HG03439 (cell line): Measurements from ENCODE around the gene PTPN13.

Experiments used
- ATAC-seq: cut with Tn5 transposase; IDR thresholded peaks from one replicate; pipeline ENCODE4 v1.9.1; 2021; ENCODE audit warnings: mild to moderate bottlenecking, moderate library complexity; ENCODE audit not compliant: unreplicated experiment

The PTPN13 gene

DNA sequence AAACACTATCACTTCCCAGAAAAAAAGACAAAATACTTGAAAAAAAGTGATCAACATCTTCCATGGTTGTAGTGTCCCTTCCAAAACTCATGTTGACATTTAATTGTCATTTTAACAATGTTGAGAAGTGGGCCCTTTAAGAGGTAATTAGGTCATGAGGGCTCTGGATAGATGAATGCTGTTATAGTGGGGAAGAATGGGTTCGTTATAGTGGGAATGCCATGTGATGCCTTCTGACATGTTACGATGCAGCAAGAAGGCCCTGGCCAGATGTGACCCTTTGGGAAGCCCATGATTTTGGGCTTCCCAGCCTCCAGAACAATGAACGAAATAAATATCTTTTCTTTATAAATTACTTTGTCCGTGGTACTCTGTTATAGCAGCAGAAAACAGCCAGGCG lies 259.1 kb downstream of the PTPN13 start:
- no peak for ATAC-seq

DNA sequence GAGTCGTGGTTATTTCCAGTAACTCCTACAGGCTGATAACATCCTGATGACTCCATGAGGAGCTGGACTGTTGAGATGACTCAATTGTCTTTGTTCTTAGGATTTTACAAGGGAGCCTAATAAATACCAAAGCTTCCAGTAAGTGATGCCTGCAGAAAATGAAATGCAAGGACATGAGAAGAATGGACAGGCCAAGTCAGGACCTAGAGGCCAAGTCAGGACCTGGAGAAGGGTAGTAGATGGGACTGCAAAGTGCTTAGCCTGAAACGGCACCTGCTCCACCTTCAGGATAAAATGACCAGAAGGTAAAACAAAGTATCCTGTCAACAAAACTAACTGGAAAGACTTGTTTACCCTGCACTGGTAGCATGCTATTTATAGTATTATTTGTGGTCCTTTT lies 261.5 kb downstream of the PTPN13 start:
- ATAC-seq, result no peak

DNA sequence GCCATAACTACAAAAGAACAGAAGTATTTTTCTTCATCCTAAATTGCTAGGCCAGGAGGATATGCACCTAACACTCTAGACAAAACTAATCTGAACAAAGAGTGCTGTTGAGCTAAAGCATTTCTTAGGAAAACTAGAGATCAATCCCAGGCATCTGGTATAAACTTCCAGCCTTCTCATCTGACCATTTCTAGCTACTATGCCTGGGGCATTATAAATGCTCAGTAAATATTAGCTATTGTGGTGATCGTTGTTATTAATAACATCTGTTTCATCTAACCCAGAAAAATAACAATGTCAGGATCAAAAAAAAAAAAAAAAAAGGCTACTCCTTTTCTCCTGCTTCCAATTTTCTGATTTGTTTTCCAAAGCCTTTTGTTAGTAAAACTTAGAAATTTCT lies 262.8 kb downstream of the PTPN13 start:
- no peak for ATAC-seq

GRCh38 chr4:86857341-86858052 lies 263.4 kb downstream of the PTPN13 start:
- ATAC-seq, result no peak
